Peyer's patch (tissue), 4 donors: ENCODE measurements around the gene RAB6A.

Experiments used
- CTCF ChIP-seq, 6 experiments: fragments of 450-650 bp in 4 of 6; fragments of 200-600 bp in 2 of 6; sonication (generic) in 1 of 6; IDR thresholded peaks; one replicate each; pipeline ENCODE4 v1.5.1; 2017 to 2019; ENCODE audit warnings: antibody characterized with exemption in 6 of 6, mild to moderate bottlenecking in 3 of 6, moderate library complexity in 1 of 6
- POLR2A ChIP-seq, 2 donors: fragments of 450-650 bp; IDR thresholded peaks; one replicate each; pipeline ENCODE4 v1.5.1; 2017; ENCODE audit warnings: antibody characterized with exemption in 2 of 2, mild to moderate bottlenecking in 2 of 2, moderate library complexity in 2 of 2

GRCh38 chr11:73729594-73730206 lies 31.2 kb downstream of the RAB6A start:
- TF ChIP-seq CTCF (IDR thresholded peaks at IDR 0.05) (peak in 4 of 6 experiments; percentile 13 to 28 (median 22)), POLR2A (IDR thresholded peaks at IDR 0.05) (no peak)
